ENCODE measurements around the gene CDCP2. TPM values are rescaled to one million over a fixed set of nuclear protein-coding genes. Genes with fewer than 3 reads are reported as not detected.

The CDCP2 gene
- total RNA-seq, 1 experiment from 2014 or later: not detected

GRCh38 chr1:54088385-54088784 is 64.4 kb downstream of the CDCP2 start:
- no peak overlapping the region for H3K4me3 Mint-ChIP-seq
- H3K27me3 Mint-ChIP-seq (ENCODE audit: low read depth): no peaks in the 10 kb centered on the region
- H3K36me3 Mint-ChIP-seq: no peaks in the 10 kb centered on the region
- ChIA-PET POLR2A (no interaction called here), CTCF (interaction anchor here (1.5 kb wide), 1 partner anchor 111 kb away, joined by 3 read pairs; the partner anchor contains the start of genes CYB5RL and MRPL37)
- no peak for DNase-seq (ENCODE audit: low spot score)
- H3K27ac Mint-ChIP-seq: no peak overlapping the region
- H3K9me3 Mint-ChIP-seq: no peaks in the 10 kb centered on the region
- TF ChIP-seq KAT7 (CRISPR knock-in tag; IDR thresholded peaks at IDR 0.05; ENCODE audit: borderline replicate concordance) (no peak), MAX (CRISPR knock-in tag; IDR thresholded peaks at IDR 0.05) (no peak), HMGA2 (CRISPR knock-in tag; IDR thresholded peaks at IDR 0.05) (no peak), CTCF (IDR thresholded peaks at IDR 0.05) (no peak), ATF1 (CRISPR knock-in tag; IDR thresholded peaks at IDR 0.05) (no peak), ZNF317 (CRISPR knock-in tag; IDR thresholded peaks at IDR 0.05; ENCODE audit: borderline replicate concordance, low read depth) (no peak), GRHL2 (CRISPR knock-in tag; IDR thresholded peaks at IDR 0.05; ENCODE audit: insufficient replicate concordance, severe bottlenecking) (no peak), USF2 (CRISPR knock-in tag; IDR thresholded peaks at IDR 0.05) (no peak), ZNF219 (CRISPR knock-in tag; IDR thresholded peaks at IDR 0.05; ENCODE audit: borderline replicate concordance) (no peak), STAT6 (CRISPR knock-in tag; conservative IDR thresholded peaks at IDR 0.05; ENCODE audit: low read depth) (no peak), HMGXB4 (CRISPR knock-in tag; IDR thresholded peaks at IDR 0.05) (no peak), E2F5 (CRISPR knock-in tag; IDR thresholded peaks at IDR 0.05) (no peak), PRDM15 (CRISPR knock-in tag; IDR thresholded peaks at IDR 0.05) (no peak), ATF3 (CRISPR knock-in tag; conservative IDR thresholded peaks at IDR 0.05) (no peak), CREB1 (CRISPR knock-in tag; IDR thresholded peaks at IDR 0.05) (no peak), SMAD4 (CRISPR knock-in tag; IDR thresholded peaks at IDR 0.05) (no peak), MYBL2 (CRISPR knock-in tag; IDR thresholded peaks at IDR 0.05) (no peak), ZNF281 (CRISPR knock-in tag; IDR thresholded peaks at IDR 0.05) (no peak)
- peaks cover 4% of the 10 kb centered on the region for H3K4me1 Mint-ChIP-seq
- ATAC-seq: no peak

Data from WTC11 (cell line).